ENCODE data around the gene OR11L1.

DNA sequence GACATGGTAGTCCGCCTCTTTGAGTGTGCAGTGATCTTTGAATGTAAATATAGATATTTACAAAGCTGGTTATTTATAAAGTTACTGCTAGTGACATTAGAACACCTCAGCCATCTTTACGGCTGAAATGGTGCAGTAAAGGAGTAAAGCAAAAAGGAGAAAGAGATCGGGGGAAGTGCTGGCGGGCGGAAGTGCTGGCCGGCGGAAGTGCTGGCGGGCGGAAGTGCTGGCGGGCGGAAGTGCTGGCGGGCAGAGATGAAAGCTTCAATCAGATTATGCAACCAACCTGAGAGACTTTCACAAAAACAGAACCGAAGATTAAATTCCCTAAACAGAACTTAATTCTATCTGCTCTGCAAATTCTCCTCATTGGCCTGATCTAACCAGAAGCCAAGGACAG lies 16.3 kb downstream of the OR11L1 start:
- TF ChIP-seq, protein P1, sequence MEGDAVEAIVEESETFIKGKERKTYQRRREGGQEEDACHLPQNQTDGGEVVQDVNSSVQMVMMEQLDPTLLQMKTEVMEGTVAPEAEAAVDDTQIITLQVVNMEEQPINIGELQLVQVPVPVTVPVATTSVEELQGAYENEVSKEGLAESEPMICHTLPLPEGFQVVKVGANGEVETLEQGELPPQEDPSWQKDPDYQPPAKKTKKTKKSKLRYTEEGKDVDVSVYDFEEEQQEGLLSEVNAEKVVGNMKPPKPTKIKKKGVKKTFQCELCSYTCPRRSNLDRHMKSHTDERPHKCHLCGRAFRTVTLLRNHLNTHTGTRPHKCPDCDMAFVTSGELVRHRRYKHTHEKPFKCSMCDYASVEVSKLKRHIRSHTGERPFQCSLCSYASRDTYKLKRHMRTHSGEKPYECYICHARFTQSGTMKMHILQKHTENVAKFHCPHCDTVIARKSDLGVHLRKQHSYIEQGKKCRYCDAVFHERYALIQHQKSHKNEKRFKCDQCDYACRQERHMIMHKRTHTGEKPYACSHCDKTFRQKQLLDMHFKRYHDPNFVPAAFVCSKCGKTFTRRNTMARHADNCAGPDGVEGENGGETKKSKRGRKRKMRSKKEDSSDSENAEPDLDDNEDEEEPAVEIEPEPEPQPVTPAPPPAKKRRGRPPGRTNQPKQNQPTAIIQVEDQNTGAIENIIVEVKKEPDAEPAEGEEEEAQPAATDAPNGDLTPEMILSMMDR (IDR thresholded peaks at IDR 0.05; ENCODE audit: insufficient read depth, low read depth, low read length): no peak
- TF ChIP-seq EZH2 (IDR thresholded peaks at IDR 0.05; ENCODE audit: insufficient read depth, low read length): no peak
